GM18519 (cell line): ENCODE results near the gene GH2.
A peak's percentile ranks its signal among the peaks of the same experiment; 100 is the strongest.

ENCODE experiments used
- ATAC-seq: cut with Tn5 transposase; IDR thresholded peaks from one replicate; pipeline ENCODE4 v1.9.1; 2021; ENCODE audit warnings: mild to moderate bottlenecking, moderate library complexity; ENCODE audit not compliant: unreplicated experiment, low FRiP score

The GH2 gene

GRCh38 chr17:63842540-63843386 lies 39.0 kb downstream of the GH2 start, which contains the start of gene SMARCD2:
TSS of gene SMARCD2 (minus strand) at chr17:63842685. CDS start at chr17:63842674, 11 bp downstream.
- ATAC-seq, result peak; percentile 57

DNA sequence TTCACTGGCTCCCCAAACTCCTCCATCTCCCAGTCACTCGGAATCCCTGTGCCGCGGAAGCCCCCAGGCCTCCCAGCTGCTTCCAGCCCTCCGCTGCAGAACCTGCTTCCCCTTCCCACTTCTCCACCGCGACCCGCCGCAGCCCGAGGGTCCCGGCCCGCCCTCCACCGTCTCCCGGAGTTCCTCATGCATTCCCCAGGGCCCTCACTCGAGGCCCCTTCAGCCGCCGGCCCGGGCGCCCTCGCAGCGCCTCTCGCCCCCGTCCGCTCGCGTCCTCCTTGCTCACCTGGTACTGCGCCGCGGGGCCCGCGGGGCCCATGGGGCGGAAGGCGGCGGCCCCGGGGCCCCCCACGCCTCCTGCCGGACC lies 39.6 kb downstream of the GH2 start:
- ATAC-seq, result peak; percentile 24

GRCh38 chr17:63841350-63842172 lies 40.2 kb downstream of the GH2 start:
- no peak for ATAC-seq

- no peak for ATAC-seq
Measured at GRCh38 chr17:63840591-63841349, 41.0 kb downstream of the GH2 start.

DNA sequence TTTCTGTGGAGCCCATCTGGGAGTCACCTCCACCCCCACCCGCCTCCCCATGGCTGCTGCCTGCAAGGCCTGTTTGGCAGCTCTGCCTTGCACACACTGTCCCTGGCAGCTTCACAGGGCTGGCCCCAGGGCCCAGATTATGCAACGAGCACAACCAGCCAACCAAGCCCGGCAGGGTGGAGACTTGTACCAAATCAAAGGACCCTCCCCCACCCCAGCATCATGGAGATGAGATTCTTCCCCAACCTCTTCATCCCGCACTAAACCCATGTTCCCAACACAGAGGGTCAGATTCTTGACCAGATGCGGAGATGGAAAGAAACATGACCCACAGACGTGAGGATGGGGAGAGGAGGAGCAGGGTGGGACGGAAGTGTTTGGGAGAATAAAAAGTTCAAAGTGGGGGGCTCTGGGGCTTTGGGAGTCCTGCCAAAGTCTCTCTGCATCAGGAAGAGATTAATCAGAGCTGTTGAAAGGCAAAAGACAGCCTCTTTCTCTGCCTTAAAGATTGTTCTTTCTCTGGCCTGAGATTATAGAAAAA lies 43.0 kb downstream of the GH2 start:
- no peak for ATAC-seq

GRCh38 chr17:63837962-63838600 lies 43.7 kb downstream of the GH2 start:
- ATAC-seq, result no peak

DNA sequence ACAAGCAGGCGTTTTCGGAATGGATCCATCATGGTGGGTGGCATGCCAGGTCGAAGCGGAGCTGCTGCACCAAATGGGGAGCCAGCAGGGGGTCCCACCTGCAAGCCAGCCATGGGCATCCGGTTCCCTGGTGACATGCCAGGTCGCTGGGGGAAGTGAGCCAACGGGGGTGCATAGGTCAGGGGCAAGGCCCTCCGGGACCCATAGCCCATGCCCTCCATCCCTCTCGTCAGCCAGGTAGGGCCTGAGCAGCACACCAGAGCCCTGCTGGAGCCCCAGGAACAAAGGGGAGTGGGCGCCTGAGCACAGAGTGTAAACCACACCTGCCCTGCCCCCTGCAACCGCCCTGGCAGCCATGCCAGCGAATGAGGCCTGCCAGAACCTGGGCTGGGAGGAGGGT lies 44.3 kb downstream of the GH2 start:
- ATAC-seq, result no peak

DNA sequence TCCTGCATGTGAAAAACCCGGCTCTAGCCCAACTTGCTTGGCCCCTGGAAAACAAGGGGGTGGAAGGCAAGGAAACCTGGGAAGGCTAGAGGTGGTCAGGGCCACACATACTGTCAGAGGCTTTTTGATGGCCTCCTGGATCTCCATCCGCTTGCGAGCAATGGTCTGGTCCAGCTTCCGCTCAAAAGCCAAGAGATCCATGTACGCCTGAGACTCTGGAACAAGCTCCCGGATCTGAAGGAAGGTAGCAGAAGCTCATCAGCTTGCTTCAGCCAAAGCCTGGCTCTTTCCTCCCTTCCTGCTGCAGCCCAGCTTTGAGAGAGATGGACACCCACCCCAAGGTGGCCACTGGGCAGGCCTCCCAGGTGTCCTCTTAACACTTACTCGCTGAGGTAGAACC lies 44.9 kb downstream of the GH2 start:
- ATAC-seq, result no peak

DNA sequence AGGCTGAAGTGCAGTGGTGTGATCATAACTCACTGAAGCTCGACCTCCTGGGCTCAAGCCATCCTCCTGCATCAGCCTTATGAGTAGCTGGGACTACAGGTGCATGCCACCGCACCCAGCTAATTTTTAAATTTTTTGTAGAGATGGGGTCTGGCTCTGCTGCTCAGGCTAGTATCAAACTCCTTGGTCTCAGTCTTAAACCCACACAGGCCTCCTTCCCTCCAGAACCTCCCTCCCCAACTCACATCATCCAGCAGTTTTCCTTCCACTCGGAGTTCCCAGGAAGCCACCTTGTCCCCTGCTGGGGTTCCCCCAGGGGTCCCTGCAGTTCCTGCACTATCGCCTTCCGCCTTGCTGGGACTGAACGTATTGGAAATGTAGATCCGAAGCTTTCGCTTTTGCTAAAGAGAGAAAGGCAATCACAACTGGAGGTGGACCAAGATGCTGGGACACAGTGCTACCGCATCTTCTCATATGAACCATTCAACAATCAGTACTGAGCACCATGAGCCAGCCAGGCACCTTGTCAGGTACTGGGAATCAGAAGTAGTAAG lies 46.5 kb downstream of the GH2 start:
- ATAC-seq, result no peak

GRCh38 chr17:63834431-63835166 lies 47.1 kb downstream of the GH2 start:
- no peak for ATAC-seq

GRCh38 chr17:63833741-63834373 lies 47.9 kb downstream of the GH2 start:
- no peak for ATAC-seq

DNA sequence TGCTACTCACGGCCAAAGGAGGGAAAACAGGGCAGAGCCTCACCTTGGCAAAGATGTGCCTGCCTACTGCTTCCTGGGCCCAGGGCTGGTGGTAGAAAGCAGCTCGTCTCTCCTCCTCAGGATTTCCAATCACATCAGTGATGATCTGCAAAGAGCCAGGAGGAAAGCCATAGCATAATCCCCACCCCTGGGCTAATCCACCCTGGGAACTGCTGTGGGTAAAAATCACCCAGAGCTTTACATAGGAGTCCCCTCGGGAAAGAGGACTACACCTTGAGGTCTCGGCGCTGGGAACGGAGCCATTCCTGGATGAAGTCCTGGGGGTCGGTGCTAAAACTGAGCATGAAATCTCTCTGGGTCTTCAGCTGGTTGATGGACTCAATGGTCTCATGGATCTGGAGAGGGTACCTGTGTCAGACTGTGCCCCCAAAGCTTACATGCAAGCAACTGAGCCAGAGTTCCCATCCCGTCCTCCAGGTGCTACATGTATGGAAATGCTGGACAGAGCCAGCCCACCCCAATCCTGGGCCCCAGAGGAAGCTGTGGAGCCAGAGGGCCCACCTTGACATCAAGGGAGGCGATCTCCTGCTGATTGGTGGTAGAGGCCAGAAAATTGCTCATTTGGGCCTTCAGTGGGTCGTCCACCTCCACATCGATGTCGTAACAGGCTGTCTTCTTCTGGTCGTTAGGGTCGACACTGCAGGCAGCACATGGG lies 48.6 kb downstream of the GH2 start:
- no peak for ATAC-seq

- ATAC-seq, result no peak
Measured at GRCh38 chr17:63832455-63832854, 49.3 kb downstream of the GH2 start.

GRCh38 chr17:63832014-63832413 lies 49.7 kb downstream of the GH2 start:
- no peak for ATAC-seq

GRCh38 chr17:63831505-63831904 lies 50.2 kb downstream of the GH2 start:
- ATAC-seq, result no peak

GRCh38 chr17:63830904-63831491 lies 50.7 kb downstream of the GH2 start:
- ATAC-seq, result no peak

- ATAC-seq, result no peak
Measured at GRCh38 chr17:63830278-63830677, 51.5 kb downstream of the GH2 start.
